HG02943 (cell line): ENCODE data around the gene SNX11.
A peak's percentile ranks its signal among the peaks of the same experiment; 100 is the strongest.

Source experiments
- ATAC-seq: cut with Tn5 transposase; IDR thresholded peaks from one replicate; pipeline ENCODE4 v1.9.1; 2021; ENCODE audit warnings: mild to moderate bottlenecking, low read depth, moderate library complexity; ENCODE audit not compliant: unreplicated experiment

The SNX11 gene

DNA sequence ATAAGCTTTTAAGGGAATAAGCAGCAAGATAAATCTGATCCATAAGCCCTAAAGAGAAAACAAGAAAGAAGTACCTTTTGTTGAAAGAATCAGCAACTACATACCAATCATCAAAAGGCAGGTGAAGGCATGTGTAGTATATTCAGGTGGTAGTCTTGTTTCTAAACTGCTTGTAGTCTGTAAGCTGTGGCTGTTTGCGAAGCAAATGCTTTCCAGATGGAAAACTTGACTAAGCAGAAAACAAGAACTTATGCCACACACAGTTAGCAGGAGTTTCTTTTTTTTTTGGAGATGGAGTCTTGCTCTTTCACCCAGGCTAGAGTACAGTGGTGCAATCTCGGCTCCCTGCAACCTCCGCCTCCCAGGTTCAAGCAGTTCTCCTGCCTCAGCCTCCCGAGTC is 12.0 kb upstream of the SNX11 start:
- no peak for ATAC-seq

DNA sequence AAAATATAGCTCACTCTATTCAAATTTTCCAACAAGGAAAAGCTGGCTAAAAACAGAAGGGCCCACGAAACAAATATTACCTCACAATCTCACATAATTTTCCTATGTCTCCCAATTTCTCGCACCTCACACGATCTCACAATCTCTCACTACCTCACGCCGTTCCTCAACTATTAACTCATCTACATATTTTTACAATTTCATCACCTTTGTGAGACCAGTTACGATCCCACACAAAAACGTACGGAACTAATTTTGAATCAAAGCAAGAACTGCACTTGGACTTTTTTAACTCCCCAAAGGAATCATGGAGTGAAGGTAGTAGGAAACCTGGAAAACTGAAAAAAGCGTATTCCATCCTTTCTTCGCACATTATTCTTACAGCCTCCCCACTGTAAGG is 7.4 kb upstream of the SNX11 start:
- ATAC-seq = no peak

DNA sequence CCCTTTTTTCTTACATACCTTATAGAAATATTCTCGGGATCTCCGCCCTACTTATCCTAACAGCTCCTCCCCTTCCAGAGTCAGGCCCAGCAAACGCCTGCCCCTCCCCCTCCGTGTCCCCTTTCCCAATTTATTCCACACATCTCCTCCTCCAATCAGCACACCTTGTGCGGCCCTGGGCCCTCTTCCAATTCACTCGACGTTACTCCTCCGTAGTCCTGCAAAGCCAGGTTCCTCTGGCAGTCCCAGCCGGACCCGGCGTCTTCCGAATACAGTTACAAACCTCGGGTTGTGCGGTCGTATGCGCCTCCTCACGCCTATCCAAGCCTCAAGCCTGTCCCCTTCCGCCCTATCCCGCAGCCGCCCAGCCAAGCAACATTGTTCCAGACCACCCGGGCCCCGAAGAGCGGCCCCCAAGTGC is 7.0 kb upstream of the SNX11 start:
- no peak for ATAC-seq

DNA sequence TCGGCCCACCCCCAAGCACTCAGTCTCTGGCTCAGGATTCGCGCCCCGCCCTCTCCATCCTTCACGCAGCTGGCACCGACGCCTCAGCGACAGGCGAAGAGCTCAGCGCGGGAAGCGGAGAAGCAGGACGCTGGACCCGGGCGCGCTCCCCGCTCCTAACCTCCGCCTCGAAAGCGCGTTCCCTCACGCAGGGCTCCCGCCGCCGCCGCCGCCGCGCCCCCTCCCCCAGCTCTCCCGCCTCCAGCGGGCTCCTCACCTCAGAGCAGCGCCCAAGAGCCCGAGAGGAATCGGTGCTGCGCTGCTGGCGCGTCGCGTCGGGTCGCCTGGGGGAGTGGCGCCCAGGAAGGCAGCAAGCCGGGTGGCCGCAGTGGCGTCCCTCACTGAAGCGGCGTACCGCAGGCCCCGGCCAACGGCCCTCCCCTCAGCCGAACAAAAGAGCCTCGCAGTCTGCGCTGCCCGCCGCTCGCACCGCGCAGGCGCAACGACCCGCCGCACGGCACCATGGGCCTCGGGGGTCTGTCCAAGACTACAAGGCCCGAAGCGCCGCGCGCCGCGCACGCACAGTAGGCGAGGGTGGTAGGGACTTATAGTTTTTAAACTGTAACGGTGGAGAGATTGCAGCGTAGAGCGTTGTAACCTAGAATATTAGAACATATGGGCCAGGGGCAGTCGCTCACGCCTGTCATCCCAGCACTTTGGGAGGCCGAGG is 6.4 kb upstream of the SNX11 start, which contains the start of gene CBX1:
Gene CBX1, minus strand, starts transcription at position 467 of the 709 bp plus-strand sequence. CDS start 24,474 bp downstream, outside the sequence.
- peak; percentile 77 for ATAC-seq

DNA sequence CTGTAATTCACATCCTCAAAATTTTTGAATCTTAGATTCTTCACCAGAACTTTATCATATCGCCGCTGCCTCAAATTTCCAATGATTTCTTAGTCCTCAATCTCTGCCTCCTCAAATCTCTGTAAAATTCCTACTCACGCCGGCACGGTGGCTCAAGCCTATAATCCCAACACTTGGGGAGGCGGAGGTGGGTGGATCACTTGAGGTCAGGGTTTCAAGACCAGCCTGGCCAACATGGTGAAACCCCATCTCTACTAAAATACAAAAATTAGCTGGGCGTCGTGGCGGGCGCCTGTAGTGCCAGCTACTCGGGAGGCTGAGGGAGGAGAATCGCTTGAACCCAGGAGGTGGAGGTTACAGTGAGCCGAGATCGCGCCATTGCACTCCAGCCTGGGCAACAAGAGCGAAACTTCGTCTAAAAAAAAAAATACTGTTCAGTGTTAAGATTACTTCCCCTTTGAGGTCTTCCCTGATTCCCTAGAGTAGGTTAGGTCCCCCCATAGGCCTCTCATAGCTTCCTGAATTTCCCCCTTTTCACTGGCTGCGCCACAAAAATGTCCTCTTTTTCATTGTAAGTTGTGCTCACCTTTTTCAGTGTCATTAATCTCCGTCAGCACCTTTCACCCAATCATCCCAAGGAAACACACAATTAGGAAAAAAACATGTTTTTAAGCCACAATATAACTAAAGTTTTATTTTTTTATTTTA is 5.4 kb upstream of the SNX11 start:
- ATAC-seq = no peak

DNA sequence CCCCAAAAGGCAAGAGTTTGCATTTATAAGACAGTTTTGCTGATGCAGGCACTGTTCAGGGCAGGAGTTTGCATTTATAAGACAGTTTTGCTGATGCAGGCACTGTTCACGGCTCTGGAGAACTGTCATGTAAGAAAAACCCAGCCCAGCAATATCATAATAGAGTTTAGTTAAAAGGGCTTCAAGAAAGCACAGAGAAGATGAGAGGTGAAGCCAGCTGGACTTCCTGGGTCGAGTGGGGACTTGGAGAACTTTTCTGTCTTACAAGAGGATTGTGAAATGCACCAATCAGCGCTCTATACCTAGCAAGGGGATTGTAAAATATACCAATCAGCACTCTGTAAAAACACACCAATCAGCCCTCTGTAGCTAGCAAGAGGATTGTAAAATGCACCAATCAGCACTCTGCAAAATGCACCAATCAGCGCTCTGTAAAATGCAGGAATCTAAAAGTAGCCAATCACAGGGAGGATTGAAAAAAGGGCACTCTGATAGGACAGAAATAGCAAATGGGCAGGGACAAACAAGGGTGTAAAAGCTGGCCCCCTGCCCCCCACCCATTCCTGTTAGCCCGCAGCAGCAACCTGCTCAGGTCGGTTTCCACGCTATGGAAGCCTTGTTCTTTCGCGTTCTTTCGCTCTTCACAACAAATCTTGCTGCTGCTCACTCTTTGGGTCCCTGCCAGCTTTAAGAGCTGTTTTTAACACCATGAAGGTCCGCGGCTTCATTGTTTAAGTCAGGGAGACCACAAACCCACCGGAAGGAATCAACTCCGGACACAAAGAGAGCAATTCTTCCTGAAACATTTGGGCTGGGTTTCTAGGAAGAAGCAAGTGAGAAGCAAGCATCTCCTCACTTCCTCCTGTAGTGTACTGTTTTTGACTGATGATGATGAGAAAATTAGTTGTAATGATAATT is 4.5 kb upstream of the SNX11 start:
- no peak for ATAC-seq

DNA sequence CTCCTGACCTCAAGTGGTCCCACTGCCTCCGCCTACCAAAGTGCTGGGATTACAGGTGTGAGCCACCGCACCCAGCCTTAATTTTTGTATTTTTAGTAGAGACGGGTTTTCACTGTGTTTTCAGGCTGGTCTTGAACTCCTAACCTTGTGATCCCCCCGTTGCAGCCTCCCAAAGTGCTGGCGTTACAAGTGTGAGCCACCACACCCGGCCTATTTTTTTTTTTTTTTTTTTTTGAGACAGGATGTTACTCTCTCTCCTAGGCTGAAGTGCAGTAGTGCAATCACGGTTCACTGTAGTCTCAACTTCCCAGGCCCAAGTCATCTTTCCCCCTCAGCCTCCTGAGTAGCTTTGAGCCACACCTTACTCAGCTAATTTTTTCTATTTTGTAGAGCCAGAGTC is 3.1 kb upstream of the SNX11 start:
- no peak for ATAC-seq

DNA sequence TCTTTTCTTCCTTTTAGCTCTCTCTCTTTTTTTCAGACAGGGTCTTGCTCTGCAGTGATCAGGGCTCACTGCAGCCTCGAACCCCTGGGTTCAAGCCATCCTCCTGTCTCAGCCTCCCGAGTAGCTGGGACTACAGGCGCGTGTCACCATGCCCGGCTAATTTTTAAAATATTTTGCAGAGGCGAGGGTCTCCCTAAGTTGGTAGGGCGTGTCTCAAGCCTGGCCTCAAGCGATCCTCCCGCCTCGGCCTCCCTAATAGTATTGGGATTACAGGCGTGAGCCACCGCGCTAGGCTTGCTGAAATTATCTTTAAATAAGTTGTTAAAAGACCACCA is 797 bp upstream of the SNX11 start:
- ATAC-seq = no peak

DNA sequence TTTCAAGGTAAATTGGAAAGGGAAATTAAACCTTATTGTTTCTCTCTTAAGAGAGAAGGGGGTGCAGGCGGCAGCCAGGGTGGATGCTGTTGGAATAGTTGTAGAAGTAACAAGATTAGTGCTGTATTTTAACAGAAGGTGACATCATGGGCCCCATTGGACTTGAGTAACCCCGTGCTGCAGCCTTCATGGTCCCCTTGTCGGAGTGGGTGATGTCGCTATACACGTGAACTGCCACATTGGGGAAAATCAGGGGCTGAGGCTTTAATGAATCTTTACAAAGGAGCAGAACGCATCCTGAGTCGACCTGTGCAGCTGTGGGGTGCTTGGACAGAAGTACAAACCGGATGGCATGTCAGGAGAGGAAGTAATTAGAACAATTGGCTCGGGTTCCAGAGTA is 3.2 kb downstream of the SNX11 start:
- no peak for ATAC-seq

DNA sequence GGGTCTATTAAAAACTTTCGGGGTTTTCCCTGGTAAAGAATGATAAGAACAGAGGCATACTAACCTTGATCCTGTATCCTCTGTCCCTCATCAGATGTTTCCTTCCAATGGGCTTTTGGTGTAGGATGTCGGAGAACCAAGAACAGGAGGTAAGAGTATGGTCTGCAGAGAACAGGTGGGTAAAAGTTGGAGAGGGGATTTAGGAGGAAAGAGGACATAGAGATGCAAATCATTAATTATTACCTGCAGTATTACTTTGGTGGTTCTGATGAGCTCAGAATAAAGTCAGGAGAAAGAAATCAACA is 4.3 kb downstream of the SNX11 start:
- no peak for ATAC-seq

DNA sequence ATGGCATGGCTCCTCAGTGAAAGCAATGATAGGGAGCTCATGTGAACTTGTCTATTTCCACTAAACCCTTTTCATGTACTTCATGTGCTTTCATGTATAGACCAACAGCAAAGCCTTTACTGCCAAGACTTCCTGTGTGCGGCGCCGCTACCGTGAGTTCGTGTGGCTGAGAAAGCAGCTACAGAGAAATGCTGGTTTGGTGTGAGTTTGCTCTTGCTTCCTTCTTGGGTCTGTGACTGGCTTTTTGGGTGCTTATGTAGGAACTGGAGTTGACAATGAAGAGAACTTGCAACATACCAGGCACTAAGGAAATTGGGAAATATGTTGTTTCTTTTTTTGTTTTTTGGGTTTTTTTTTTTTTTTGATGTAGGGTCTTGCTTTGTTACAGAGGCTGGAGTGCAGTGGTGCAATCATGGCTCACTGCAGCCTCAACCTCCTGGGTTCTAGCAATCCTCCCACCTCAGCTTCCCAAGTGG is 5.7 kb downstream of the SNX11 start:
- ATAC-seq = no peak

DNA sequence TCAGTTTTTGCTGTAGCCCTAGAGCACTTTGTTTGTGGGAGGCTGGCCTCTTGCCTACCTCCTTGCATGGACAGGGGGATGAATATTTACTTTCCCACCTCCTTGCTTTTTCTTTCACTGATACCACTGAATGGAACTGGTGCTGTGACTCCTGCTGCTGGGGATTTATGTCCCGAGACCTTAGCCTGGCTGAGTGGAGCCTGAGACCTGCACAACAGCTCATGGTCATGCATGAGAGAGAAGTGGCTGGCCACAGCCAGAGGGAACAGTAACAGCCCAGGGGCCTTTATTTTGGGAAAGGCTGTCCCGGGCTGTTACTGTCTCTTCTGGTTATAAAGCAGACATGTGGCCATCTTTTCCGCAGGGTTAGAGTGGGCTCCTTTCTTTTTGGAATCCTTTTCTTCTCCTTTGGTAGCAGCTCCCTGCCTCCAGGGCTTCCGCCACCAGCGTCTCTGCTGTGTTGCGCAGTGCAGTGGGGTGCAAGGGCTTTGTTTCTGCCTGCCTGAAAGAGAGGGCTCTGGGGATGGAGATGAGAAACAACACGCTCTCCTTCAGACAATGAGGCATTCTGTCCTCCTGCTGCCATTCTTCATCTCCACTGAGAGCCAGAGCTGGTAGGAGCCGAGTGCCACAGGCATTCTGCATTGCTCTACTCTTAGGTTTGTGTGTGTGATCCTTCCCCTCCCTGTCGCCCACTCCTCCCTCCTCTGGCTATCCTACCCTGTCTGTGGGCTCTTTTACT is 14.5 kb downstream of the SNX11 start:
- ATAC-seq = no peak

DNA sequence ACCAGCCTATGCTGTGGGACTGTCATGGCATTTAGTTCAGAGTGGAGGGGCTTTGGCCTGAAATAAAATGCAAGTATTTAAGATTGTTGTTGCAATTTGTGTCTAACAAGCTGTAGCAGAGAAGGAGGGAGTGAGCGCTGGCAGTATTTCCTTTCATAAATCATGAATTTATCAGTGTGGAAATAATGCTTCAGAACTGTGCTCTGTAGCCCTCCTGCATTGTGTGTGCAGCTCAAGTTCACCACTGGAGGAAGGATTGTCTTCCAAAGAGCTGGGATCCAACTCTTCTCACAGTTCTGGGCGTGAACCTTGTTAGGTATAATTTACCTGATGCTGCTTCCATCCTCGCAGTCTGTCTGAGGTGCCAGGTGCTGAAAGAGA is 15.1 kb downstream of the SNX11 start:
- ATAC-seq = no peak

DNA sequence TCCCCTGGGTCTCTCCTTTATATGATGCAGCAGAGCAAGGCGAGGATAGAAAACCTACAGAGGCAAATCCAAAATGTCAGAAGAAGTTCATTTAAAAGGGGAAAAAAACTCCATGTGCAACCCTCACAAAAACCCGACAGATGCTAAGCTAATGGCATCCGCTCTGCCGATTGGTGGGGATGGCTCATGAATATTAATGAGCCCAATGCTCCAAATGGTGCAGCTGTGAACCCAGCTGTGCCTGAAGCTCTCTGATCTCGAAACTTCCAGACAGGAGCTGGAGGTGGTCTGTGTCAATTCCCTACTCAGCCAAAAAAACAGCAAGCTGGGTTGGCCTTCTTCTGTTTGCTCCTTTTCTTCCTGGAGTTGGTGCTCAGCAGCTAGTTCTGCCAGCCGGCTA is 15.5 kb downstream of the SNX11 start:
- ATAC-seq = no peak

DNA sequence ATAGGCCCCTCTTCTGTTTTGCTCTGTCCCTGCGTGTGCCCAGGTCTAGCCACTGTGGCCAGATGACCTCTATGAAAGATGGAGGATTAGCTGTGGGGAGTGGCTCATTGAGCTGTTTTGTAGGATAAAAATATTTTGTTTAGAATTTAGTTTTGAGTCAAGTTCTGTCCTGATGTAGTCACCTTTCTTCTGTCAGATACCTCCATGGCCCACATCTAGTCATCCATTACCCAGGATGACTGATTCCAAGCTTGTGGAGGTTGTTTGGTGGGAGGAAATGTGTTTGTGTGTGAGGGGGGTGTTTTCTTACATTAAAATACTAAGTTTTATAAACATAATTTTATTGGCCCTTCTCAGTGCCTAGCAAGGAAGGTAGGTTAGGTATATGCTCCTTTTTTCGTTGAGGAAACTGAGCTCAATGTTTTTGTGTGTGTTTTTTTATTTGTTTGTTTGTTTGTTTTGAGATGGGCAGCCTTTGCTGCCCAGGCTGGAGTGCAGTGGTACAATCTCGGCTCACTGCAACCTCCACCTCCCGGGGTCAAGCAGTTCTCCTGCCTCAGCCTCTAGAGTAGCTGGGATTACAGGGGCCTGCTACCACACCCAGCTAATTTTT is 16.3 kb downstream of the SNX11 start:
- no peak for ATAC-seq

DNA sequence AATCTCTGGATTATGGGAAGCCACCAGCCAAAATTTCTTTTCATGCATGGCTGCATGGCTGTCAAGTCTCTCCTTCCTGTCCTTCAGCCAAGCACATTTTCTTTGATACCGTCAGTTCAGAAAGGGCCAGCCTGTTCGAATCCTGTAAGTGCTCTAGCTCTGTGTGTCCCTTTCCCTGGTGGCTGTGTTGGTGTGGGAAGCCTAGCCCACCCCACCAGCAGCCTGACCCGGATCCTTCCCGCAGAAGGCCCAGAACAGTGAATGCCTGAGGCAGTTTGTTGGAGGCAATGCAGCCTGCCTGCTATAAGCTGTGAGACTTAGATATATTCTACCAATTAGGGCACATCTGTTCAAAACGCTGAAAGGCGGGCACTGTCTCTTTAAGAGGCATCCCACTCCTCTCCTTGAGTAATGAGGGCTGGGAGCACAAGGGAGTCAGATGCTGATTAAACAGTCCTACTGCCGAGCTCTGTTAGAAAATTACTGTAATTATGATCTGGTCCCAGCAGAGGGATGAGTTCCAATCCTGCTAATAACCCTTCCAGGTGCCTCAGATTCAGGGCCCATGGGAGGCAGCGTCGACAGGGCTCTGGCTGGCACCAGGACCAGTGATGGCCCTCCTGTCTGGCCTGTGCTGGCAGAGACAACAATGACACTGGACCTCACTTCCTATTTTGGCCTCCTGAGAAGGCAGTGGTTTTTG is 18.4 kb downstream of the SNX11 start:
- ATAC-seq = no peak

DNA sequence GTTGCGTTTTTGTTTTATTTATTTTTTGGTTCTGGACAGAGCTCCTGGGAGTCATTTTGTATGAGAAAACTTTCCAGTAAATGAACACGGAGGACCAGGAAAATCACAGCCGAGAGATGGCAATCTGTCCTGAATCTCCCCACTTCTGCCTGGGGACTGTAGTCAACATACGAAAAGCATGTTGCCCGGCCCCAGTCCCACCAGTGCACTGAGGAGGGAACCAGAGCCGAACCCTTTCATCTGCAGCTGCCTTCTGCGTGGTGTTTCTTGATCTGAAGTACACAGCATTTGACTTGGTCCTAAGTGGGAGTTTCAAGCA is 18.9 kb downstream of the SNX11 start:
- no peak for ATAC-seq

DNA sequence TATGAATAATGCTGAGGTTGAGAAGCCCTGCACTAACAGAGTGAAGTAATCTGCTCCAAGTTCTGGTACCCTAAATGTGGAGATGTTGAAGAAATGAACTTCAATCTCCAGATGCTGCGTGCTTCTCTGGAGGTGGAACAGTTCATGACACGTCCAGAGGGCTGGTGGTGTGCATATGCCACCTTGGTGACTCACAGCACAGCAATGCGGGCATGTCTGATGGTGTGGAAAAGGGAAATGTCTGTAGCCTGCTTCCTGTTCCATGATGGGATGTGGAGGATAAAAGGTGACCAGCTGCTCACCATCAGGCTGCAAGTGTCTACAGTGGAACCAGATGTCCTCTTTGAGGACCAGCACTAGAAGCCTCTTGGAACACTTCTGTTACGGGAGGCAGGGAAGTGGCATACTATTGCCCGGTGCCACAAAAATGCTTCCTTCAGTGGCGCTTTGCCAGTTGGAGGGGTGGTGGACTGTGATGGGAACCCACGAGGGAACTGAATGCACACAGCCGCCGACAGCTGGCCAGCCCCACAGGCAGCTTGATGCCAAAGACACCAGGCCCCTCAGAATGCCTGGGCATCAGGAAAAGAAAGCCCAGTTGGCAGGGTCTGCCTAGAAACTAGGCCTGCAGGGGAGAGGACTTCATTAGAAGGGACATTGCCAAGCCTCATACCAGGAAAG is 19.9 kb downstream of the SNX11 start:
- ATAC-seq = no peak

DNA sequence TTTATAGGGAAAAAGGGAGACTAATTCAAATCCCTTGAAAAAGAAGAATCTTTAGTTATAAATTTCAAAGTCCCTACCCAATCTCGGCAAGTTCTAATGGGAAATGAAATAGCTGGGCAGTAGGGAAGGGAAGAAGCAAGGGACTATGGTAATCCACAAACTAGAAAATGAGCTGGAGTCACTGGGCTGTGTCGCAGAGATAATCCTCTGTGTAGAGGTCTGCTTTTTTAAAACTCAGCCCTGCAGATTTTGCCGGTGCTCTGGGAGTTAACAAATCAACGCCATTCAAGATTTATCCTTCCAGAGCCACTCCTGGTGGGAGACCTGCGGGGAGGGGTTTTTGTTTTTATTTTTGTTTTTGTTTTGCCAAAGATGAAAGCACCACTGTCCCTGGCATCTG is 20.8 kb downstream of the SNX11 start:
- ATAC-seq = no peak
